ENCODE data around the gene LRR1. TPM values are rescaled to one million over a fixed set of nuclear protein-coding genes. Genes with fewer than 3 reads are reported as not detected.
A peak's percentile ranks its signal among the peaks of the same experiment; 100 is the strongest.

Gene LRR1
- total and polyA plus RNA-seq, 11 donors: 2.1 to 39.6 (median 7.1) TPM

DNA sequence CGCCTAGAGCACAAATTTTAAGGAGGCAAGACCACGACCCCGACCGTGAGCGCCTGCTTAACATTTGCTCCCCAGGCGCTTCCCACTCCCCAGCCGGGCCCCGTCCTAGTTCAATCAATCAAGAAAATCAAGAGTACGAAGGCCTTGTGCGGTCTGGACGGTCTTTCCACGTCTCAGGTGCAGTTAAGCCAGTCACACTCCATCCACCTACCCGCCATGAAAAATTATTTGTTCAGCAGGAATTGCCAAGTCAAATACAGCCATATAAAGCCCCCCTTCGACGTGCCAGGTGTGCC lies 603 bp upstream of the LRR1 start:
- H3K4me3 ChIP-seq: peak overlapping the region; percentile 63 to 97 (median 78)
- H3K27me3 ChIP-seq: no peaks in the 10 kb centered on the region
- peak overlapping the region; percentile 83 to 98 (median 92) for H3K27ac ChIP-seq
- no peaks in the 10 kb centered on the region for H3K9me3 ChIP-seq
- DNase-seq (peak in 2 of 5 donors; percentile 29 to 34), ATAC-seq (peak in 3 of 4 donors; percentile 6 to 33 (median 27))
- H3K4me1 ChIP-seq: peaks cover 0 to 42% (median 7%) of the 10 kb centered on the region in 12 donors
- intact Hi-C loops (cut with DNase I): loop anchor here in 2 of 10 donors (1.0 to 2.0 kb wide), 2 partner anchors 11 to 23 kb away; partner anchors contain the start of genes MGAT2 (in 1 of the 2) and RPL36AL (in 1 of the 2)
- H3K36me3 ChIP-seq: peaks cover 0 to 10% (median 0%) of the 10 kb centered on the region in 9 donors
- 0 to 1% (median 0%) methylated on average over 15 of the region's 15 CpGs for WGBS, 4 donors
- TF ChIP-seq POLR2A (IDR thresholded peaks at IDR 0.05): no peak
- TF ChIP-seq, protein P1, sequence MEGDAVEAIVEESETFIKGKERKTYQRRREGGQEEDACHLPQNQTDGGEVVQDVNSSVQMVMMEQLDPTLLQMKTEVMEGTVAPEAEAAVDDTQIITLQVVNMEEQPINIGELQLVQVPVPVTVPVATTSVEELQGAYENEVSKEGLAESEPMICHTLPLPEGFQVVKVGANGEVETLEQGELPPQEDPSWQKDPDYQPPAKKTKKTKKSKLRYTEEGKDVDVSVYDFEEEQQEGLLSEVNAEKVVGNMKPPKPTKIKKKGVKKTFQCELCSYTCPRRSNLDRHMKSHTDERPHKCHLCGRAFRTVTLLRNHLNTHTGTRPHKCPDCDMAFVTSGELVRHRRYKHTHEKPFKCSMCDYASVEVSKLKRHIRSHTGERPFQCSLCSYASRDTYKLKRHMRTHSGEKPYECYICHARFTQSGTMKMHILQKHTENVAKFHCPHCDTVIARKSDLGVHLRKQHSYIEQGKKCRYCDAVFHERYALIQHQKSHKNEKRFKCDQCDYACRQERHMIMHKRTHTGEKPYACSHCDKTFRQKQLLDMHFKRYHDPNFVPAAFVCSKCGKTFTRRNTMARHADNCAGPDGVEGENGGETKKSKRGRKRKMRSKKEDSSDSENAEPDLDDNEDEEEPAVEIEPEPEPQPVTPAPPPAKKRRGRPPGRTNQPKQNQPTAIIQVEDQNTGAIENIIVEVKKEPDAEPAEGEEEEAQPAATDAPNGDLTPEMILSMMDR (IDR thresholded peaks at IDR 0.05): no peak

DNA sequence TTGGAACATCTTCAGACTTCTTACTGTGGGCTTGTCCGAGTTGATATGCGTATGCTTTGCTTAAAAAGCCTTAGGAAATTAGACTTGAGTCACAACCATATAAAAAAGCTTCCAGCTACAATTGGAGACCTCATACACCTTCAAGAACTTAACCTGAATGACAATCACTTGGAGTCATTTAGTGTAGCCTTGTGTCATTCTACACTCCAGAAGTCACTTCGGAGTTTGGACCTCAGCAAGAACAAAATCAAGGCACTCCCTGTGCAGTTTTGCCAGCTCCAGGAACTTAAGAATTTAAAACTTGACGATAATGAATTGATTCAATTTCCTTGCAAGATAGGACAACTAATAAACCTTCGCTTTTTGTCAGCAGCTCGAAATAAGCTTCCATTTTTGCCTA lies 8.8 kb downstream of the LRR1 start:
- Histone ChIP-seq H3K4me1 (no peaks in the 10 kb centered on the region), H3K27ac (no peak overlapping the region)
- WGBS, 4 donors: 89 to 98% (median 97%) methylated on average over 6 of the region's 6 CpGs

DNA sequence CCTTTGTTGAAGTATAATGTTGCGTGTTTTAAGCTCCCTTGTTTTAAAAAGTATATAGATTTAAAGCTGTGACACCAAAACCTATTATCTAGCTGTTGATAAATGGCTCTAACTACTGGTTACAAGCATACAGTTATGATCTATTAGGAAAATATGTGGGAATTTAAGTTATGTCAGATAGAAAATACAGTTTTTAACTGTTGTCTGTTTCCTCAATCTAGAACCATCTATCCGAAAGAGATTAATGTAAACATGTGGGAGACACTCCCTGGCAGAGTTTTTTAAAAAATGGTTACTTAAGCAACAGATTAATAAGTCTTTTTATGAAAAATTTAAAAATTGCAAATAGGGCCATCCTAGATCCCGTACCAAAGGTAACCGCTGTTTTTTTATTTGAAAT lies 13.5 kb downstream of the LRR1 start:
- no peak overlapping the region for H3K4me3 ChIP-seq
- no peak overlapping the region for H3K27ac ChIP-seq
- ATAC-seq (no peak), DNase-seq (no peak)
- TF ChIP-seq, protein P1 (IDR thresholded peaks at IDR 0.05): no peak
- TF ChIP-seq POLR2A (IDR thresholded peaks at IDR 0.05): no peak
- intact Hi-C loops (cut with DNase I): no loop called here
- H3K27me3 ChIP-seq: no peaks in the 10 kb centered on the region
- no peaks in the 10 kb centered on the region for H3K9me3 ChIP-seq
- peaks cover 0 to under 1% (median 0%) of the 10 kb centered on the region in 12 donors for H3K4me1 ChIP-seq
- peaks cover 0 to 26% (median 9%) of the 10 kb centered on the region in 9 donors for H3K36me3 ChIP-seq
- 93 to 97% (median 95%) methylated on average over 4 of the region's 4 CpGs for WGBS, 4 donors

More for the DNA sequence above, 8.8 kb downstream of the LRR1 start:
- TF ChIP-seq POLR2A (IDR thresholded peaks at IDR 0.05): no peak
- TF ChIP-seq, protein P1 (IDR thresholded peaks at IDR 0.05): no peak
- no peaks in the 10 kb centered on the region for H3K27me3 ChIP-seq
- H3K36me3 ChIP-seq: peaks cover 0 to 49% (median 6%) of the 10 kb centered on the region in 9 donors
- H3K9me3 ChIP-seq: no peaks in the 10 kb centered on the region
- no peak for DNase-seq
- intact Hi-C loops (cut with DNase I): no loop called here
- ATAC-seq: no peak
- H3K4me3 ChIP-seq: no peak overlapping the region

DNA sequence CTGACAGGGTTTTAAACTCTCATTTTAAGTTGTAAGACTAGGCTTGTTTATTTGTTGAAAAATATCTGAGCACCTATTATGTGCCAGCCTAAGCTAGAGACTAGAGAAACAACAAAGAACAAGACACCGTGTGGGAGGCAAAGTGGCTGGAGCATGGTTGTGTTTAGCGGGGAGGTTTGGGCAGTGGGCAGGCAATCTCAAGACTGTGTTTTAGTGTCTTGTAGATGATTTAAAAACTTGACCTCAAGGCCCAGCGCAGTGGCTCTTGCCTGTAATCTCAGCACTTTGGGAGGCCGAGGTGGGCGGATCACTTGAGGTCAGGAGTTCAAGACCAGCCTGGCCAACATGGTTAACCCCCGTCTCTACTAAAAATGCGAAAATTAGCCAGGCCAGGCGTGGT lies 13.9 kb downstream of the LRR1 start:
- no peaks in the 10 kb centered on the region for H3K27me3 ChIP-seq
- DNase-seq (no peak), ATAC-seq (no peak)
- H3K4me1 ChIP-seq: peaks cover 0 to 5% (median 0%) of the 10 kb centered on the region in 12 donors
- no peak overlapping the region for H3K27ac ChIP-seq
- H3K4me3 ChIP-seq: no peak overlapping the region
- H3K9me3 ChIP-seq: no peaks in the 10 kb centered on the region
- H3K36me3 ChIP-seq: peaks cover 0 to 26% (median 13%) of the 10 kb centered on the region in 9 donors
- intact Hi-C loops (cut with DNase I): no loop called here
- TF ChIP-seq, protein P1 (IDR thresholded peaks at IDR 0.05): no peak
- no peak for TF ChIP-seq POLR2A (IDR thresholded peaks at IDR 0.05)
- 92 to 94% (median 93%) methylated on average over 8 of the region's 8 CpGs for WGBS, 4 donors

Data from heart left ventricle (tissue), 16 donors.